Breast epithelium (tissue), 3 donors: ENCODE data around the gene HDAC9.

Experiments
- POLR2AphosphoS5 ChIP-seq, 3 donors: sonication (generic); formaldehyde crosslinking; IDR thresholded peaks; one replicate each; pipeline ENCODE4 v1.6.1; 2017; ENCODE audit warnings: antibody characterized with exemption in 3 of 3
- TF ChIP-seq, protein P1 (sequence below), 3 donors: fragments of 450-650 bp; IDR thresholded peaks; one replicate each; pipeline ENCODE4 v1.5.1; 2016 to 2017; ENCODE audit warnings: antibody characterized with exemption in 3 of 3, mild to moderate bottlenecking in 3 of 3, moderate library complexity in 3 of 3

DNA sequence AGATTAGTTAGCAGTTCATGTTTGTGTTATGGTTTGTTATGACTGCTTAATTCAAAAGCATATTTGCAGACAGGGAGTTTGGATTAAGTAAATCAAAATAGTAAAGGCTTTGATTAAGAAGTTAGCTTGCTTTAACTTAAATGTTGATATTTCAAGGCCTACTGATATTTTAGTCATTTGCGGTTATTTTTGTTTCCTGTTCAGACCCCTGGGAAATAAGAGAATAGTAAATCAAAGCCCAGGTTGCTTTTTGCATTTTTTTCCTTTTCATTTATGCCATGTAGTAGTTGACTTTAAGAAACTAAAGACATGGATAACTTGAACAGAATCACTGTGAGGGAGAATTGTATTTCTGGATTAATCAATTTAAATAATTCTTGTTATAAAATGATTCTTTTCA lies 77.3 kb downstream of the HDAC9 start:
- TF ChIP-seq, protein P1, sequence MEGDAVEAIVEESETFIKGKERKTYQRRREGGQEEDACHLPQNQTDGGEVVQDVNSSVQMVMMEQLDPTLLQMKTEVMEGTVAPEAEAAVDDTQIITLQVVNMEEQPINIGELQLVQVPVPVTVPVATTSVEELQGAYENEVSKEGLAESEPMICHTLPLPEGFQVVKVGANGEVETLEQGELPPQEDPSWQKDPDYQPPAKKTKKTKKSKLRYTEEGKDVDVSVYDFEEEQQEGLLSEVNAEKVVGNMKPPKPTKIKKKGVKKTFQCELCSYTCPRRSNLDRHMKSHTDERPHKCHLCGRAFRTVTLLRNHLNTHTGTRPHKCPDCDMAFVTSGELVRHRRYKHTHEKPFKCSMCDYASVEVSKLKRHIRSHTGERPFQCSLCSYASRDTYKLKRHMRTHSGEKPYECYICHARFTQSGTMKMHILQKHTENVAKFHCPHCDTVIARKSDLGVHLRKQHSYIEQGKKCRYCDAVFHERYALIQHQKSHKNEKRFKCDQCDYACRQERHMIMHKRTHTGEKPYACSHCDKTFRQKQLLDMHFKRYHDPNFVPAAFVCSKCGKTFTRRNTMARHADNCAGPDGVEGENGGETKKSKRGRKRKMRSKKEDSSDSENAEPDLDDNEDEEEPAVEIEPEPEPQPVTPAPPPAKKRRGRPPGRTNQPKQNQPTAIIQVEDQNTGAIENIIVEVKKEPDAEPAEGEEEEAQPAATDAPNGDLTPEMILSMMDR (IDR thresholded peaks at IDR 0.05) = no peak
- no peak for TF ChIP-seq POLR2AphosphoS5 (IDR thresholded peaks at IDR 0.05)
